CD4-positive, alpha-beta T cell treated with Interleukin-21 for 1 hour (primary cell): ENCODE results near the gene EHMT1.
A peak's percentile ranks its signal among the peaks of the same experiment; 100 is the strongest.

Experiments
- DNase-seq: peaks from one replicate; pipeline ENCODE4 v3.0.0-alpha.2; 2020

The EHMT1 gene

DNA sequence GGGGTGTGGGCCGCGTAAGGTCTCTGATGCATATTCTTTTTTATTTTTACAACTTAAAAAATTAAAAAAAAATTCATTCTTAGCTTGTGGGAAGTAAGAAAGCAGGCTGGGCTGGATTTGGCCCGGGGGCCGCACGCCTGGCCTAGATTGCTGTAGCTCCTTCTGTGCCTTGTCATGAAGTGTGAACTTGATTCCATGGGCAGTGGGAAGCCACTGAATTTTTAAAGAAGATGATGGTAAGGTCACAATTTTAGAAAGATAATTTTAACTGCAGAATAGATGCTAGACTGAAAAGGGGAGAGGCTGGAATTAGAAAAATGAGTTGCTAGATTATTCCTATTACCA, 56.1 kb downstream of the EHMT1 start:
- no peak for DNase-seq

DNA sequence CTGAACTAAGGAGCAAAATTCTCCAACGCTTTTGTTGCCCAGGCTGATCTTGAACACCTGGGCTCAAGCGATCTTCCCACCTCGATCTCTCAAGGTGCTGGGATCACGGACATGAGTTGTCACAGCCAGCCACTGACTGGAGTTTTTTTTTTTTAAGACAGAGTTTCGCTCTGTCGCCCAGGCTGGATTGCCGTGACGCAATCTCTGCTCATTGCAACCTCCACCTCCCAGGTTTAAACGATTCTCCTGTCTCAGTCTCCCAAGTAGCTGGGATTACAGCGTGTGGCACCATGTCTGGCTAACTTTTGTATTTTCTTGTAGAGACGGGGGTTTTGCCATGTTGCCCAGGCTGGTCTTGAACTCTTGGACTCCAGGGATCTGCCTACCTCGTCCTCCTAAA, 58.2 kb downstream of the EHMT1 start:
- no peak for DNase-seq

DNA sequence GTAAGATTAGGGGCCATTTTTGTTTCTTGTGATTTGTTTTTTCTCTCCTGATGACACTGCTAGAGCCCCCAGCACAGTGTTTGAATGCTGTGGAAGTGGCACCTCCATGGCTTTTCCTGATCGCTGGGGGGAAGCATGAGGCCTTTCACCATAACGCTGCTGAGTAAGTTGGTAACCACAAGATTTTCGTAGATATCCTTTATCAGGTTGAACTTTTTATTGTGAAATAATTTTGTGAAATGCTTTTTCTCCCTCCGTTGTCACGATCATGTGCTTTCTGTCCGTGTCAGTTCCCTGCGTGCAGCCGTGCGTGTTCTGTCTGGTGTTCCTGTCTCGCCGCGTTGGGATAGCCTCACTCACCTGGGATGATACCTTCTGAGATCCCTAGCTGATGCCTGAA, 59.4 kb downstream of the EHMT1 start:
- no peak for DNase-seq

DNA sequence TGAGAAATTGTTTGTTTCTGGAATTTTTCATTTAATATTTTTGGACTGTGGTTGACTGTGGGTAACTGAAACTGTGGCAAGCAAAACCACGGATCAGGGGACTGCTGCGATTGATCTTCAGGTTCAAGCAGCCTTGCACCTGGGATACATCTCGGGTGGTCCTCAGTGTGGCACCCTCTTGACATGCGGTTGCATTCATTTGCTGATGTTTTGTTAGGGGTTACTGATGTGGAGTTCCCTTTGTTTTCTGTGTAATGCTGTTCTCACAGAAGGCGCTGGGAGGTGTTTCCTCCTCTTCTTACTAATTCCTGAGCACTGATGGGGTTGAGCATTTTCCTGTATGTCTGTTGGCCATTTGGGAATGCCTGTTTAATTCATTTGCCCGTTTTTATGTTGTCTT, 60.4 kb downstream of the EHMT1 start:
- no peak for DNase-seq

DNA sequence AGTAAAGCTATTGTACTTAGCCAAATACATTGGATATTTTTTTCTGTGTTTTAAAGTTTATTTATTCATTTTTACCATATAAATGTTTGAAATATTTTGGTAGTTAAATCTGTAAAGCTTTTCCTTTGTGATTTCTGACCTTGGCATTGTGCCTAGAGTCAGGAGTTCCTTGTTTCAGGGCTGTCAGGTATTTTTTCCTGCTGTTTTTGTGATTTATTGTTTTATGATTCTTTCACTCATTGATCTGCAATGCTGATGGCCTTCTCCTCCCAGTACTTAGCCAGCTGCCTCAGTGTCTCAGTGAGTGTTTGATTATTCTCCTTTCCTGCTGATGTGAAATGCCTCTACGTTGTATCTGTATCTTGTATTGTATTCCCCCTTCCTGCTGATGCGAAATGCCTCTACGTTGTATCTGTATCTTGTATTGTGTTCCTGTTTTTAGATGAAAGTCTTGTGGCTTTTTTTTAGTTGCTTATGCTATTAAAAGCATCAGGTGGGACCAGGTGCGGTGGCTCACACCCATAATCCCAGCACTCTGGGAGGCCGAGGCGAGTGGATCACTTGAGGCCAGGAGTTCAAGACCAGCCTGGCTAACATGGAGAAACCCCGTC, 61.0 kb downstream of the EHMT1 start:
- DNase-seq = no peak

DNA sequence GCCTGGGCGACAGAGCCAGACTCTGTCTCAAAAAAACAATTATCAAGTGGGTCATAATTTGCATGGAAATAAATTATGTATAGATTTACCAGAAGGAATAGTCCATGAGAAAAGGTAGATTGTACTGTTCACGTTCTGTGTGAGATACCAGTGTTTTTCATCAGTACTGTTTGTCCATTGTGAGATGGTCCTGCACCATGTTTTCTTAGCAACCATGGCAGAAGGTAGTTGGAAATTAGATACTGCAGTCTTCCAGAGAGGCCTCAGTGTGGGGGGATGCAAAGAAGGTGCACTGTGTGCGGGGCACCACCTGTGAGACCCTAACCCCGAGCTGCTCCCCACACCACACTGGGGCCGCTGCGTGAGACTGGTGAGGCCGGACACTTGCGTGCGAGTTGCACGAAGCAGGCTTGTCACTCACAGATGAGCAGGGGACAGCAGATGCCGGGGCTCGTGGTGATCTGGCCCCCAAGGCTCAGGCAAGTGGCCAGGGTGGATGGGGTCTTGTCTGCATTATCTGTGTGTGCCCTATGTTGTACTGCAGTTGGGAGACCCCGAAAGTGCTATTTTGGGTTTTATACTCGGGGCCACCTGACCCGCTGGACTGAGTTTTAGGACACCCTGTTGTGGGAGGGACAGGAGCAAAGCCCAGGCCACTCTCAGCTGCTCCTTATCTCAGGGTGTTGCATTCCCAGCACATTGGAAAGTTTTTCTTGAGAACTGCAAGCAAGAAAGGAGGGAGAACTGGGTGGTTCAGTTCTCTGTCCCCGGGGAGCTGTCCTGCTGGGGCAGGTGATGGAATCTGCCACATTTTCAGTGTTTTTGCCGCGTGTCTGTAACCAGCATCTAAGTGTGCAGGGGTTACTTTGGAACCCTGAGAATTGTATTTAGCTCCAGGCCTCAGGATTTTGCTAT, 61.9 kb downstream of the EHMT1 start:
- no peak for DNase-seq

DNA sequence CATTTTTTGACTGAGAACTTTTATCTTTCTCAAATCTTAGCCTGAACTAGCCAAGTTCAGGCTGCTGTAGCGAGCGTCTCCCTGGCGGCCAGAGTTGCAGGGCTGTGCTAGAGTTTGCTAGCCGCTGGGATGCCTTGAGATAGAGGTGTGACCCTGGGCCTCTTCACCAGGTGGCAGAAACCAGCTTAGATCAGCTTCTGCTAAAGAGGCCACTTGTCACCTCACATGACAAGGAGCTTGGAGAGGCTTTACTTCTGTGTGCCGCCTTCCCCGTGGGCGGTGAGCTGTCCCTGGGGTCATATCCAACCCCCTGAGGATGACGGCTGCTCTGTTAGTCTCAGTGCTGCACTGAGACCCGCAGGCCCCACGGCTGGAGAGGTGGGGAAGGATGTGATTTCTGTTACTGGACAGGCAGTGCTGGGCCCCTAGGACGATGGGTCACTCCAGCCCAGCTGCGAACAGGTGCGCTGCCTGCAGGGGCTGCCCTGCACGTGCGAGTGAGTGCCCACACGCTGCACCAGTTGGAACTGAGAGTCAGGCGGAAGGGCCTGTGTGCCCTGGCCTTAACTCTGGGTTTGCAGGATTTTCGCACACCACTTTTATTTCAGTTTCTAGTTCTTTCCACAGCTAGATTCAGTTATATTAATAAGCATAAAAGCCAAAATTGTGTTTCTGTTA, 63.8 kb downstream of the EHMT1 start:
- no peak for DNase-seq

DNA sequence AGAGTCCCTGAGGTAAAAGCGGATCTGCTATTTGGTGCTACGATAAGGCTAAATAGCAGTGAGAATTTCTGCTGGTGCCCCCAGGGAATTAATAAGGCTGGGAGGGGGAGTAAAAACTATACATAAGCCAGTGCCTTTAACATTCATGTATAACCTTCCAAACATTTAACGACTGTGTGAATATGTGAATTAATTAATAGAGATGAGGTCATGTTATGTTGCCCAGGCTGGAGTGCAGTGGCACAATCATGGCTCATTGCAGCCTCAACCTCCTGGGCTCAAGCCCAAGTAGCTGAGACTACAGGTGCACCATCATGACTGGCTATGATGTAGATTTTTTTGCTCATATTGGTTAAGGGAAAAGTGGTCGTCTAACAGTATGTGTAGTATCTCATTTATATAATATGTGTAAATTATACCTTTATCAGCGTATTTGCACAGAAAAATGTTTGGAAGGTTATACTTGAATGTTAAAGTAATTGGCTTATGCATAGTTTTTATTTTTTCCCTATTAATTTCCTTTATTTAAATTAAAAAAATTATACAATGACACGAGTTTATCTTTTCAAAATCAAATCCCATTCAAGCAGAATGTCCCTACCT, 64.6 kb downstream of the EHMT1 start:
- DNase-seq = no peak

DNA sequence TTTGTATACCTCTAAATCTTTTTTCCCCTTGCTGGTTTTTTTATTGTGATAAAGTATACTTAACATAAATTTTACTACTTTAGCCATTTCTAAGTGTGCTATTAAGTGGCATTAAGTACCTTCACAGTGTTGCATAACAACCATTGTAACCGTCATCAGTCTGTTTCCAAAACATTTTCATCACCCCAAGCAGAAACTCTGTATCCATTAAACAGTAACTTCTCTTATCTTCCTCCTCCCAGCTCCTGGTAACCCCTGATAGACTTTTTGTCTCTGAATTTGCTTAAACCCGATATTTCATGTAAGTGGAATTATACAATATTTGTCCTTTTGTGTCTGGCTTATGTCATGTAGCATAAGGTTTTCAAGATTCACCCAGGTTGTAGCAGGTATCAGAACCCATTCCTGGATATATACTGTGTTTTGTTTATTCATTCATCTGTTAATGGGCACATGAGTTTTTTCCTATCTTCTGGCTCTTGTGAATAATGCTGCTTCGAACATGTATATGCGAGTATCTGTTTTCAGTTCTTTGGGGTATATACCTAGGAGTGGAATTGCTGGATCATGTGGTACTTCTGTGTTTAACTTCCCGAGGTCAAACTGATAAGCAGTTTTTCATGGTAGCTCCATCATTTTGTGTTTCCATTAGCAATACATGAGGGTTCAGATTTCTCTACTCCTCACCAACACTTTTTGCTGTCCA, 66.4 kb downstream of the EHMT1 start:
- no peak for DNase-seq

DNA sequence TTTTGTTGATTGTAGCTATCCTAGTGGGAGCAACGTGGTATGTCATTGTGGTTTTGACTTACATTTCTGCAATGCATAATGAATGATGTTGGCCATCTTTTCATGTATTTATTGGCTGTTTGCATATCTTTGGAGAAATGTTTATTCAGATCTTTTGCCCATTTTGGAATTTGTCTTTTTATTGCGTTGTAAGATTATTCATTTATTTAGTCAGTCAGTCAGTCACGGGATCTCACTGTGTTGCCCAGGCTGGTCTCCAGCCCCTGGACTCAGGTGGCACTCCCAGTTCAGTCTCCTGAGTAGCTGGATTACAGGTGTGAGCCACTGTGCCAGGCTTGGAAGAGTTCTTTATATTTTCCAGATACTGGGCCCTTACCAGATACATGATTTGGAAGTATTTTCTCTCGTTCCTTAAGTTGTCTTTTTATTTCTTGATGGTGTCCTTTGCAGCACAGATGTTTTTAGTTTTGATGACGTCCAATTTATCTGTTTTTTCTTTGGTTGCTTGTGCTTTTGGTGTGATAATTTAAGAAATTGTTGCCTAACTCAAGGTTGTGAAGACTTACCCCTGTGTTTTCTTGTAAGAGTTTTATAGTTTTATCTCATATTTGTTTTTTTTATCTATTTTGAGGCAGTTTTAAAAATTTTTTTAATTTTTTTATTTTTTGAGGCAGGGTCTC, 67.1 kb downstream of the EHMT1 start:
- no peak for DNase-seq

DNA sequence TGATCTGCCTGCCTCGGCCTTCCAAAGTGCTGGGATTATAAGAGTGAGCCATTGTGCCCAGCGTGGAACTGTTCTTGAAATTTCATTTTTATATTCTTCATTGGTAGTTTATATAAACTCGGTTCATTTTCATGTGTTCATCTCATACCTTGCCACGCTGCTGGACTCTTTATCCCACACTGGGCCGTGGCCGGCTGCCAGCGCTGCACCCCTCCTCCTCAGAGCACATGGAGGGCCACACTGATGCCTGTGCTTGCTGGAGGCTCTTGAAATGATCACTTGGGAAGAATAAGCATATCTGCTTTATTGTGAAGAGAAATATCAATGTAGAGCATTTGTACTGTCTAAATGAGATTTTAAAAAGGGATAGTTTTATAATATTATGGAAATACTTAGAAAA, 69.5 kb downstream of the EHMT1 start:
- no peak for DNase-seq

DNA sequence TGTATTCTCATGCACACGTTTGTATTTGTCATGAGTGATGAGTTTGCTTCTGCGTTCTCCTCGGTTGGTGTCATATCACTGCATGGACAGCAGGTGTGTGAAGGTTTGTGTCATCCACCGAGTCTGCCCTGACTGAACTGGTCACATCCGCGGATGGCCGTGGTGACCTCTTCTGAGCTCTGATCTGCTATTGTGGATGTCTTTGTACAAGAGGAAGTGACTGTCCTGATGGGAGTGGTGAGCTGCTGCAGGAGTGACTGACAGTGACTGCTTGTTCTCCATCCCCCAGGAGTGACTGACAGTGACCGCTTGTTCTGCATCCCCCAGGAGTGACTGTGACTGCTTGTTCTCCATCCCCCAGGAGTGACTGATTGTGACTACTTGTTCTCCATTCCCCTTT, 69.9 kb downstream of the EHMT1 start:
- DNase-seq = no peak

DNA sequence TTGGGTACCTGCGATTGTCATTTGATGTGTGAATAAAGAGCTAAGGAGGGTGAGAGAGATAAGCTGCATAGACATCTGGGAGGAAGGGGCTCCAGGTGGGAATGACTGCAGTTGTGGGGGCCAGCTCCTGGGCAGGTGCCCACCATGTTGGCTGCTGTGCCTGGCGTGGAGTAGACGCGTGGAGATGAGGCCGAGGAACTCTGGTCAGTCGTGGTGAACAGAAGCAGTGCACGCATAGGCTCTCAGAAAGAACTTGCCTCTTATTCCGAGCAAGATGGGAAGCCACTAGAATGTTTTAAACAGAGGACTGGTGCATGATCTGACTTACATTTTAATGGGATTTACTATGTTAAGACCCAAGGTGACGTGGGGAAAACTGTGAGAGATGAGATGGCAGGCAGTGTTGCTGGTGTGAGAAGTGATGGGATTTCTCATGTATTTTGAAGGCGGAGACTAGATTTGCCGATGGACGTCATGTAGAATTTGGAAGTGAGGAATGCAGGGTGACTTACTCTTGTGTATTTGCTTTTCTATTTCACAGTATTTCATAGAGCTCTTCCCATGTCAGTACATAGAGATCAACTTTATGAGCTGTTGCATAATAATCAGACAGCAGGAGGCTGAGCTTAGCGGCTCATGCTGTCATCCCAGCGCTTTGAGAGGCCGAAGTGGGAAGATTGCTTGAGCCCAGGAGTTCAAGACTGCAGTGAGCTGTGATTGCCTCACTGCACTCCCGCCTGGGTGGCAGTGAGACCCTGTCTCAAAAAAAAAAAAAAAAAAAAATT, 71.1 kb downstream of the EHMT1 start:
- DNase-seq = no peak

DNA sequence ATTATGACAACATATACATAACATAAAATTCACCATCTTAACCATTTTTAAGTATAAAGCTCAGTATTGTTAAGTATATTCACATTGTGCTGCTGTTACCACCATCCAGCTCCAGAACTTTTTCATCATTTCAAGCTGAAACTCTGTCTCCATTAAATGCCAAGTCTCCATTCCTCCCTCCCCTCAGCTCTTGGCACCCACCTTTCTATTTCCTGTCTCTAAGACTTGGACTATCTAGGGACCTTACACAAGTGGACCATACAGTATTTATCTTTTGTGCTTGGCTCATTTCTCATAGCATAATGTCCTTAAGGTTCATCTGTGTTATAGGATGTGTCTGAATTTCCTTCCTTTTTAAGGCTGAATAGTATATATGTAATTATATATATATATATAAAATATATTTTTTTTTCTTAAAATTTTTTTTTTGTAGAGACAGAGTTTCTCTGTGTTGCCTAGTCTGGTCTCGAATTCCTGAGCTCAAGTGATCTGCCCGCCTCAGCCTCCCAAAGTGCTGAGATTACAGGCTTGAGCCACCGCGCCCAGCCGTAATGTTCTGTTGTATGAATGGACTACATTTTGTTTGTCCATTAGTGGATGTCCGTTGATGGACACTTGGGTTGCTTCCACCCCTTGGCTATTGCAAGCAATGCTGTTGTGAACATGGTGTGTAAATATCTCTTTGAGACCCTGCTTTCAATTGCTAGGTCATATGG, 72.3 kb downstream of the EHMT1 start:
- no peak for DNase-seq

DNA sequence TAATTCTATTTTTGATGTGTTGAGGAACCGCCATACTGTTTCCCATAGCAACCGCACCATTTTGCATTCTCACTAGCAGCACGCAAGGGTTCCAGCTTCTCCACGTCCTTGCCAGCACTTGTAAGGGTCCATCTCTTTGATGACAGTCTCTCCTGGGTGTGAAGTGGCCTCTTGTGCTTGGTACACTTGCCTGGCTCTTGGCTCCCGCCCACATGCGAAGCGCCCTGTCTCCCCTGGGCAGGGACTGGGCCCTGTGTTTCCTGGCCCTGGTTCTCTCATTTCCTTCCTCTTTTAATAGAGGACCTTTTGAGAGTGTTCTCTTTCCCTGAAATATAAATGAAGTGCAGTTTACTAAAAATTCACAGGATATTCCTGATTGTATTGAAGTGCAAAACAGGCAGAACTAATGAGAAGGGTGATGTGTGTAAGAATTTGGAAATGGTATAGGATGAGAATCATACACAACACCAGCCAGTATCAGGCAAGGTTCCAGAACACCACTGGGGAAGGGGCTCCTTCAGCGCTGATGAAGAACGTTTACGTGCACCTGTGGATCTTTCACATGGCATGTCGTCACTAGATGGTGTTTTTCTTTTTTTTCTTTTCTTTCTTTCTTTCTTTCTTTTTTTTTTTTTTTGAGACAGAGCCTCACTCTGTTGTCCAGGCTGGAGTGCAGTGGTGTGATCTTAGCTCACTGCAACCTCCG, 73.0 kb downstream of the EHMT1 start:
- DNase-seq = no peak

DNA sequence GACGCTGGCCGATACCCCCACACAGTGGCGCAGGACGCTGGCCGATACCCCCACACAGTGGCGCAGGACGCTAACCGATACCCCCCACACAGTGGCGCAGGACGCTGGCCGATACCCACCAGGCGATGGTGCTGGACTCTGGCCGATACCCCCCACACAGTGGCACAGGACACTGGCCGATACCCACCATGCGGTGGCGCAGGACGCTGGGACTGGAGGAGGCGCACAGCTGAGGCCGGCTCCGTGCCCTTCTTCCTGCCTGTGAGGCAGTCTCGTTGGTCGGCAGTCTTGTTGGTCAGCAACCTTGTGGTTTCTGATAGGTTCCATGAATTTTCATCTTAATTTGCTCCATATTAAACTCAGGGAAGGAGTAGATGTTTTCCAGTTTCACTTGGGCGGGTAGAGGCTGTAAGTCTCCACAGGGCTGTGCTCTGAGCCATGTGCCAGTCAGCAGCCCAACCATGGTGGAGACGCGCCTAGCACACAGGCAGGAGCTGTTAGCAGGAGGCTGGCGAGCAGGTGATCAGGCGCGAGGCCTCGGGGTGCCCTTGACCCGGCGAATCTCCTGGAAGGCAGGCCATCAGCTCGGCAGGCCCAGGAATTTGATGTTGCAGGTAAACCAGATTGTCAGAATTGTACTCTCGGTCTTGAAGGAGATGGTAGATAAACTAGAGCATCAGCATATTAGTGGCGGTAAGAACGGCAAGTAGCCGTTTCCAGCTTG, 75.6 kb downstream of the EHMT1 start:
- DNase-seq = no peak

DNA sequence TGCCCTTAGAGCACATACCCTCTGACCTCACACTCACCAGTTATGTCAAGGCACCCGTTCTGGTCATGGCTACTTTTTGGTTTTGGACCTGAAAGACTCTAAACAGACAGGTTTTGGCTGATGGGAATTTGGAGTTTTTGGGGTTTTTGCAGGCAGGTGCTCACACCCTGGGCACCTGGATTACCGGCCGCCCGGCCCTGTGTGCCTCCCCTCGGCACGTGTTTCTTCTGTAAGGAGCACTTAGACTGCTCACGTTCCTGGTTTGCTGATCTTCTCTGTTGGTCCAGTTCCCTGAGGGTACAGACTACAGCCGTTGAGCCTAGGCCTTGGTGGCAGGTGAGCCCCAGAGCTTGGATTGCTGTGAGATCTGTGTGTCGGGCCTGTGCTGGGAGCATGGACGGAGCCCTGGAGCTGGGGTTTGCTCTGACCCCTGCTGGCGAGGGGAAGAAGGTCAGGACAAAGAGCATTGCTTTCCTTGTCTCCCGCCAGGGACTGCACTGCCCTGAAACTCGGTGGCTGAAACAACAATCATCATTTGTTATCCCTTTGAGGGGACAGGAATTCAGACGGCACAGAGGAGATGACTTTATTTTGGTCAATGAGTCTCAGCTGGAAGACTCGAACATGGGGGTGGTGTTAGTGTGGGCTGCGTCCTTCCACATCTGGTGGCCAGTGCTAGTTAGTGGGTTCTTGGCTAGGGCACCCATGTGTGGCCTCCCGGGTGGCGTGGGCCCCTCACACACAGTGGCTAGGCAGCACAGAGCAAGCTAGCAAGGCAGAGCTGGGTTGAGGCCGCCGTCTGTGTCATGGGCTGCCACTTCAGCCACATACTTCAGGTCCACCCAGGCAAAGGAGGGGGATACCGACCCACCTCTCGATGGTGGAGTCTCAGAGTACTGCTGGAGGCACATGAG, 76.4 kb downstream of the EHMT1 start:
- DNase-seq = peak; percentile 17

DNA sequence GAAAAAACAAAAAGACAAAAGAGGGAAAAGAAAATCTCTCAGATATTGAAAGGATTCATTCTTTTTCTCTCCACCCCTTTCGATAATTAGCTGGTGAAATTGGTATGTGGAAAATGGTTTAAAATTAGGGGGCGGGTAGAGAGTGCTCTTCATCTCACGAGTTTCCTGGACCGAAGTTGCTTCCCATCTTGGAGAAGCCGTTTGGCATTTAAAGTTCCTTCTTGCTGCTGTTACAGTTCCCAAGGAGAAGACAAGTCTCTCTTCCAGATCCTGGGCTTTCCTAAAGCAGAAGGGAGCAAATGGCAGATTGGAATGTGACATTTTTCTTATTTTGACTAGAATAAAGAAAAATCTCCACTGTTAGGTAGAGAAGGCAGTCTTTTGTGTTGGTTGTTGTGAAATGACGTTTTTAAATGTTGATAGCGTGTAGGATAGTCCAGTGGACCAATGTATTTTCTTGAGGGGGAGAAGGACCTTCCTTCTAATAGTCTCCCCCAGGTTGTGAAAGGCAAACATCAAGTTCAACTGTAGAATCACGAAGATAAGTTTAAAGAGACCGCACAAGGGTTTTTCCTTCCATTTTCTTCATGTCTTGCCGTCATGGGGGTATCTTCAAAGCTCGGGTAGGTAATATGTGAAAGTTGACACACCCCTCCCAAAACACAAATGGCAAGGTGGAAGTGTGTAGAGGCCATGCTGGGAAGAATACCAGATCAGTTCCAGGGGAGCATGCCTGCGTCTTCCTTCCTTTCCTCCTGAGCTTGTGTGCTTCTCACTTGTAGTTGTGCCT, 77.5 kb downstream of the EHMT1 start:
- no peak for DNase-seq
